ENCODE results near the gene GRID1. TPM values are rescaled to one million over a fixed set of nuclear protein-coding genes. Genes with fewer than 3 reads are reported as not detected.

Gene GRID1
- total RNA-seq, 1 donor from 2014 or later, result 1.1 TPM

DNA sequence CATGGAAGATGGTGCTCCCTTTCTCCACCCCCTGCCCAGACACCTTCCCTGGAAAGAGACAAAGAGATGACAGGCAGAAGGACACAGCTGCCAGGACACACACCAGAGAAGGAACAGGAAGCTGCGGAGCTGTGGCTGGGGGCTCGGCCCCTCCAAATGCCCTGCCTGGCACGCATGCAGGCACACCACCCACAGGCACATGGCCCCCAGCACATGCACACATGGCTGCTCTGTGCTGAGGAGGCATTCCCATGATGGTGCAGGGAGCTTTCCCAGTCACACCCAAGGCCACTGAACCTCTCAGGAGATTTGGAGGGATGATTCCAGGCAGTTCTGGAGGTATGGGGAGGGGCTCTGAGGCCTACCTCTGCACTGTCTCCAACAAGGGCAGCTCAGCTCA lies 143.3 kb downstream of the GRID1 start:
- no peaks in the 10 kb centered on the region for H3K4me1 Mint-ChIP-seq
- H3K27me3 Mint-ChIP-seq (ENCODE audit: low read depth), result no peaks in the 10 kb centered on the region
- no peaks in the 10 kb centered on the region for H3K9me3 Mint-ChIP-seq
- DNase-seq (ENCODE audit: low read depth, low spot score), result no peak
- no peak overlapping the region for H3K27ac Mint-ChIP-seq (ENCODE audit: unreplicated experiment)
- no peak overlapping the region for H3K4me3 Mint-ChIP-seq
- TF ChIP-seq, protein P1, sequence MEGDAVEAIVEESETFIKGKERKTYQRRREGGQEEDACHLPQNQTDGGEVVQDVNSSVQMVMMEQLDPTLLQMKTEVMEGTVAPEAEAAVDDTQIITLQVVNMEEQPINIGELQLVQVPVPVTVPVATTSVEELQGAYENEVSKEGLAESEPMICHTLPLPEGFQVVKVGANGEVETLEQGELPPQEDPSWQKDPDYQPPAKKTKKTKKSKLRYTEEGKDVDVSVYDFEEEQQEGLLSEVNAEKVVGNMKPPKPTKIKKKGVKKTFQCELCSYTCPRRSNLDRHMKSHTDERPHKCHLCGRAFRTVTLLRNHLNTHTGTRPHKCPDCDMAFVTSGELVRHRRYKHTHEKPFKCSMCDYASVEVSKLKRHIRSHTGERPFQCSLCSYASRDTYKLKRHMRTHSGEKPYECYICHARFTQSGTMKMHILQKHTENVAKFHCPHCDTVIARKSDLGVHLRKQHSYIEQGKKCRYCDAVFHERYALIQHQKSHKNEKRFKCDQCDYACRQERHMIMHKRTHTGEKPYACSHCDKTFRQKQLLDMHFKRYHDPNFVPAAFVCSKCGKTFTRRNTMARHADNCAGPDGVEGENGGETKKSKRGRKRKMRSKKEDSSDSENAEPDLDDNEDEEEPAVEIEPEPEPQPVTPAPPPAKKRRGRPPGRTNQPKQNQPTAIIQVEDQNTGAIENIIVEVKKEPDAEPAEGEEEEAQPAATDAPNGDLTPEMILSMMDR (conservative IDR thresholded peaks at IDR 0.05), result no peak
- no peaks in the 10 kb centered on the region for H3K36me3 Mint-ChIP-seq (ENCODE audit: low read depth)

DNA sequence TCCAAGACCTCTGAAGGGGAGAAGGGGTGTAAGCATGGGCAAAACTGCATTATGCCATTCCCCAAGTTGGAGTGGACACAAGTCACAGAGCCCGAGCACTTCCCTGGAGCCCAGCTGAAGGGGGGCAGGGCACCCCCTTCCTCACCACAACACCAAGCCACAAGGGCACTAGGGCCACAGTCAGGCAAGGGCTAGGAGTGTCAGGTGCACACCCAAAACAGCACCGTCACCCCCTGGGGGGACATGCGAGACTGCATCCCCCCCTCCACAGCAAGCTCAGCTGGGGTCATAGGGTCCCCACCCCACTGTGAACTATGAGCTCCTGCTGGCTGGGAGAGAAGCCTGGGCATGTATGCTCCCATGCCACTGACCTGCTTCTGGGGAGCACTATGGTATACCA lies 143.9 kb downstream of the GRID1 start:
- Mint-ChIP-seq H3K36me3 (ENCODE audit: low read depth) (no peaks in the 10 kb centered on the region), H3K27ac (ENCODE audit: unreplicated experiment) (no peak overlapping the region), H3K4me1 (no peaks in the 10 kb centered on the region), H3K4me3 (no peak overlapping the region), H3K9me3 (no peaks in the 10 kb centered on the region), H3K27me3 (ENCODE audit: low read depth) (no peaks in the 10 kb centered on the region)
- DNase-seq (ENCODE audit: low read depth, low spot score), result no peak
- TF ChIP-seq, protein P1 (conservative IDR thresholded peaks at IDR 0.05), result no peak

- DNase-seq (ENCODE audit: low read depth, low spot score), result no peak
- Mint-ChIP-seq H3K36me3 (ENCODE audit: low read depth) (no peaks in the 10 kb centered on the region), H3K4me3 (no peak overlapping the region), H3K27me3 (ENCODE audit: low read depth) (no peaks in the 10 kb centered on the region), H3K27ac (ENCODE audit: unreplicated experiment) (no peak overlapping the region), H3K4me1 (no peaks in the 10 kb centered on the region), H3K9me3 (no peaks in the 10 kb centered on the region)
- TF ChIP-seq, protein P1 (conservative IDR thresholded peaks at IDR 0.05), result no peak
Observed at GRCh38 chr10:86222336-86222650, 144.3 kb downstream of the GRID1 start.

- Mint-ChIP-seq H3K4me1 (no peaks in the 10 kb centered on the region), H3K4me3 (no peak overlapping the region), H3K27me3 (ENCODE audit: low read depth) (no peaks in the 10 kb centered on the region), H3K27ac (ENCODE audit: unreplicated experiment) (peak overlapping the region; percentile 62), H3K9me3 (no peaks in the 10 kb centered on the region), H3K36me3 (ENCODE audit: low read depth) (no peaks in the 10 kb centered on the region)
- TF ChIP-seq, protein P1 (conservative IDR thresholded peaks at IDR 0.05), result no peak
- DNase-seq (ENCODE audit: low read depth, low spot score), result no peak
Observed at GRCh38 chr10:86221442-86222335, 144.9 kb downstream of the GRID1 start.

DNA sequence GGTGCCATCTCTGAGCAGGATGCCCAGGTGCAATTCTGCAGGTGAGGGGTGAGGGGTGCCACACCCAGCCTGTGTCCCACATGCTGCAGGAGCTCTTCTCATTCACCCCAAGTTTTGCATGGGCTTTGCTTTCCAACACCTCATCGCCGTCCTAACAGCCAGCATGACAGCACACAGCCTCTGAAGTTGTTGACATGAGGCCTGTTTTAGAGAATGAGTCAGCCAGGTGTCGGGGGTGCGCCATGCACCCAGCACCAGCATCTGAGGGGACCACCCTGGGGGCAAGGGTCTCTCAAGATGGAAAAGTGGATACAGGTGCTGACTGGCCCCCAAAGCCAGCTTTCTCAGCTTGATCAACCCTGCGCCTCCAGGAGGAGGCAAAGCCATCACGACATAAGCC lies 146.0 kb downstream of the GRID1 start:
- Mint-ChIP-seq H3K4me3 (no peak overlapping the region), H3K27ac (ENCODE audit: unreplicated experiment) (no peak overlapping the region), H3K36me3 (ENCODE audit: low read depth) (no peaks in the 10 kb centered on the region), H3K9me3 (no peaks in the 10 kb centered on the region), H3K4me1 (no peaks in the 10 kb centered on the region), H3K27me3 (ENCODE audit: low read depth) (no peaks in the 10 kb centered on the region)
- no peak for DNase-seq (ENCODE audit: low read depth, low spot score)
- TF ChIP-seq, protein P1 (conservative IDR thresholded peaks at IDR 0.05), result no peak

Measured in neural crest cell (in vitro differentiated cells).